Loucy (cell line): Measurements from ENCODE around the gene SCN9A.
"Not testable (repeated sequence)": the region's sequence is repeated elsewhere in the genome, so short reads cannot be mapped to it uniquely, and the experiment has no call there.

Experiments used
- H2AFZ ChIP-seq: fragments of 200-600 bp; sonication (generic); 2 replicates; pipeline ENCODE4 v1.6.0; 2016; ENCODE audit warnings: antibody characterized with exemption, mild to moderate bottlenecking, low read length, moderate library complexity
- H3F3A ChIP-seq: fragments of 200-600 bp; 2 replicates; pipeline ENCODE4 v1.6.0; 2016; ENCODE audit warnings: antibody characterized with exemption, low read depth, mild to moderate bottlenecking
- H3K27me3 ChIP-seq: fragments of 200-600 bp; sonication (generic); 2 replicates; pipeline ENCODE4 v1.6.1; 2014; ENCODE audit warnings: low read length, mild to moderate bottlenecking; ENCODE audit not compliant: insufficient read depth, poor library complexity, severe bottlenecking
- H3K36me3 ChIP-seq: fragments of 200-600 bp; sonication (generic); 2 replicates; pipeline ENCODE4 v1.6.1; 2016; ENCODE audit warnings: low read length; ENCODE audit not compliant: insufficient read depth
- H3K4me1 ChIP-seq: fragments of 200-600 bp; sonication (generic); 2 replicates; pipeline ENCODE4 v1.5.1; 2014; ENCODE audit warnings: low read length, mild to moderate bottlenecking; ENCODE audit not compliant: insufficient read depth, poor library complexity, severe bottlenecking
- H3K4me2 ChIP-seq: fragments of 200-600 bp; sonication (generic); 2 replicates; pipeline ENCODE4 v1.6.0; 2014; ENCODE audit warnings: antibody characterized with exemption, low read length, low read depth, mild to moderate bottlenecking; ENCODE audit not compliant: poor library complexity, severe bottlenecking
- H3K4me3 ChIP-seq: fragments of 200-600 bp; sonication (generic); 2 replicates; pipeline ENCODE4 v1.5.1; 2014; ENCODE audit warnings: low read length, mild to moderate bottlenecking, mixed read lengths; ENCODE audit not compliant: poor library complexity, severe bottlenecking
- H3K79me2 ChIP-seq: fragments of 200-600 bp; sonication (generic); 2 replicates; pipeline ENCODE4 v1.6.1; 2014; ENCODE audit warnings: low read length; ENCODE audit not compliant: insufficient read depth
- H3K9ac ChIP-seq: fragments of 200-600 bp; sonication (generic); 2 replicates; pipeline ENCODE4 v1.6.0; 2014; ENCODE audit warnings: mild to moderate bottlenecking, low read depth, low read length, moderate library complexity; ENCODE audit not compliant: poor library complexity, severe bottlenecking
- H3K9me2 ChIP-seq: fragments of 200-600 bp; sonication (generic); replicated peaks from 2 replicates; pipeline ENCODE4 v1.6.1; 2016; ENCODE audit warnings: low read depth, low read length, mixed read lengths
- H3K9me3 ChIP-seq: fragments of 200-600 bp; sonication (generic); 2 replicates; pipeline ENCODE4 v1.6.1; 2014; ENCODE audit warnings: mild to moderate bottlenecking, antibody characterized with exemption, low read length, low read depth; ENCODE audit not compliant: insufficient read depth
- H4K20me1 ChIP-seq: fragments of 200-600 bp; sonication (generic); 2 replicates; pipeline ENCODE4 v1.6.0; 2014; ENCODE audit warnings: antibody characterized with exemption, low read length, mild to moderate bottlenecking; ENCODE audit not compliant: insufficient read depth, poor library complexity, severe bottlenecking
- EZH2phosphoT487 ChIP-seq: fragments of 200-600 bp; IDR thresholded peaks from 2 replicates; pipeline ENCODE4 v1.6.1; 2018; ENCODE audit warnings: antibody characterized with exemption, mild to moderate bottlenecking, moderate library complexity, borderline replicate concordance
- TF ChIP-seq, protein P1 (sequence below): fragments of 200-600 bp; sonication (generic); conservative IDR thresholded peaks from 2 replicates; pipeline ENCODE4 v1.5.1; 2014; ENCODE audit warnings: mild to moderate bottlenecking, antibody characterized with exemption, low read length

Gene SCN9A

GRCh38 chr2:166411473-166412230 lies 35.9 kb upstream of the SCN9A start:
- Histone ChIP-seq H2AFZ (no peak overlapping the region), H3K4me3 (no peak overlapping the region), H4K20me1 (no peaks in the 10 kb centered on the region), H3K79me2 (no peaks in the 10 kb centered on the region), H3K9me3 (no peaks in the 10 kb centered on the region), H3K9ac (no peak overlapping the region), H3K4me2 (no peak overlapping the region), H3K4me1 (no peaks in the 10 kb centered on the region), H3F3A (no peaks in the 10 kb centered on the region), H3K9me2 (no peaks in the 10 kb centered on the region), H3K36me3 (no peaks in the 10 kb centered on the region), H3K27me3 (no peaks in the 10 kb centered on the region)
- TF ChIP-seq, protein P1, sequence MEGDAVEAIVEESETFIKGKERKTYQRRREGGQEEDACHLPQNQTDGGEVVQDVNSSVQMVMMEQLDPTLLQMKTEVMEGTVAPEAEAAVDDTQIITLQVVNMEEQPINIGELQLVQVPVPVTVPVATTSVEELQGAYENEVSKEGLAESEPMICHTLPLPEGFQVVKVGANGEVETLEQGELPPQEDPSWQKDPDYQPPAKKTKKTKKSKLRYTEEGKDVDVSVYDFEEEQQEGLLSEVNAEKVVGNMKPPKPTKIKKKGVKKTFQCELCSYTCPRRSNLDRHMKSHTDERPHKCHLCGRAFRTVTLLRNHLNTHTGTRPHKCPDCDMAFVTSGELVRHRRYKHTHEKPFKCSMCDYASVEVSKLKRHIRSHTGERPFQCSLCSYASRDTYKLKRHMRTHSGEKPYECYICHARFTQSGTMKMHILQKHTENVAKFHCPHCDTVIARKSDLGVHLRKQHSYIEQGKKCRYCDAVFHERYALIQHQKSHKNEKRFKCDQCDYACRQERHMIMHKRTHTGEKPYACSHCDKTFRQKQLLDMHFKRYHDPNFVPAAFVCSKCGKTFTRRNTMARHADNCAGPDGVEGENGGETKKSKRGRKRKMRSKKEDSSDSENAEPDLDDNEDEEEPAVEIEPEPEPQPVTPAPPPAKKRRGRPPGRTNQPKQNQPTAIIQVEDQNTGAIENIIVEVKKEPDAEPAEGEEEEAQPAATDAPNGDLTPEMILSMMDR: no peak
- no peak for TF ChIP-seq EZH2phosphoT487

- Histone ChIP-seq H3K4me1 (no peaks in the 10 kb centered on the region), H3K9ac (no peak overlapping the region), H3K27me3 (no peaks in the 10 kb centered on the region), H3K4me2 (no peak overlapping the region), H3K36me3 (no peaks in the 10 kb centered on the region), H3K79me2 (no peaks in the 10 kb centered on the region), H3K9me3 (no peaks in the 10 kb centered on the region), H2AFZ (no peak overlapping the region), H3K4me3 (no peak overlapping the region), H3K9me2 (no peaks in the 10 kb centered on the region), H3F3A (no peaks in the 10 kb centered on the region), H4K20me1 (no peaks in the 10 kb centered on the region)
- TF ChIP-seq, protein P1: no peak
- no peak for TF ChIP-seq EZH2phosphoT487
These were observed 35.2 kb upstream of the SCN9A start for GRCh38 chr2:166410828-166411472.

GRCh38 chr2:166407746-166408145 lies 32.0 kb upstream of the SCN9A start:
- not testable (repeated sequence) for H3K36me3 ChIP-seq, H4K20me1 ChIP-seq, H3K9me3 ChIP-seq, H3K79me2 ChIP-seq, H3K9me2 ChIP-seq, H3K4me3 ChIP-seq, H3K4me2 ChIP-seq, H2AFZ ChIP-seq, H3K27me3 ChIP-seq, H3K4me1 ChIP-seq, H3F3A ChIP-seq, H3K9ac ChIP-seq
